ENCODE data around the gene ETS2.
"Not testable (repeated sequence)": the region's sequence is repeated elsewhere in the genome, so short reads cannot be mapped to it uniquely, and the experiment has no call there.

Gene ETS2

GRCh38 chr21:38833117-38833516 is 27.4 kb downstream of the ETS2 start:
- in situ Hi-C loops (cut with MboI; ENCODE audit: low sequenced_read_pairs) = no loop called here

DNA sequence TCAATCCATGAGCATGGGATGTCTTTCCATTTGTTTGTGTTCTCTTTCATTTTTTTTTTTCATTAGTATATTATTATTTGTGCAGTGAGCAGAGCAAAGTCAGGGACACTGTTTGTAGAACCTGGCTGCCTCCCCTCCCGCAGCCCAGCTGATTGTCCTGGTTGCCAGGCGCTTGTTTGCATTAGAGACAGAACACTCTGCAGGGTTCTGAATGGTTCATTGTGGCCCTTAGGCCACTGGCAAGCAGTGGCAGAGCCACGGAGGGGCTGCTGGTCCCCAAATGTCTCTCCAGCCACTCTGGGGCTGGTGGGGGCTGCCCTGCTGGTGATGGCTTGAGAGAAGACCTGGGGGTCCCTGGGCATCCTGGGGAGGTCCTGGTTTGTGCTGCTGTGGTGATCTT is 29.0 kb downstream of the ETS2 start:
- in situ Hi-C loops (cut with MboI; ENCODE audit: low sequenced_read_pairs) = no loop called here

DNA sequence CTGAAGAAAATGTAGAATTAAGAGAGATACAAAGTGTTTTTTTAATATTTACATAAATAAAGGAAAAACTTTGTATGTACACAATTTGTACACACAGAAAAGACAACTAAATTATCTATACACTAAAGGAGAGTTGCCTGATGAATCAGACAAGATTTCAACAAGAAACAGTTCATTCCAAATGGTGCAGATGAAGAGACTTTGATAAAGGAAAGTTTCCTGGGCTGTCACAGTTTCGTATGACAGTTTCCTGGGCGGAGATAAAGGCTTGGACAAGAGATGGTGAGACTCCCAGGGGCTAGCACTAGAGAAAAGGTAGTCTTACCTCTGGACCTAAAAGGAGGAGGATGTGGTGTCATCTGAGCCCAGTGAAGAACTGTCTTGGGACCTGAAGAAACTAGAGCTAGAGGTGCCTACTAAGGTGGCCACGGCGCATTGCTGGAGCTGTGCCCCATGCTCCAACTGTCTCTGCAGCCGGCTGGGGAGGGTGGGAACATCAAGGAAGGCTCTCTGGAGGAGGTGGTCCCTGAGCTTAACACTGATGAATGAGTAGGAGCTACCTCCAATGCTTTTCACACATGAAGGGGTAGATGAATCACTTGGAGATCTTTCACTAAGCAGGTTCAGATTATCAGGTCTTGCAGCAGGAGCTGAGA is 32.2 kb downstream of the ETS2 start:
- in situ Hi-C loops (cut with MboI; ENCODE audit: low sequenced_read_pairs) = no loop called here

DNA sequence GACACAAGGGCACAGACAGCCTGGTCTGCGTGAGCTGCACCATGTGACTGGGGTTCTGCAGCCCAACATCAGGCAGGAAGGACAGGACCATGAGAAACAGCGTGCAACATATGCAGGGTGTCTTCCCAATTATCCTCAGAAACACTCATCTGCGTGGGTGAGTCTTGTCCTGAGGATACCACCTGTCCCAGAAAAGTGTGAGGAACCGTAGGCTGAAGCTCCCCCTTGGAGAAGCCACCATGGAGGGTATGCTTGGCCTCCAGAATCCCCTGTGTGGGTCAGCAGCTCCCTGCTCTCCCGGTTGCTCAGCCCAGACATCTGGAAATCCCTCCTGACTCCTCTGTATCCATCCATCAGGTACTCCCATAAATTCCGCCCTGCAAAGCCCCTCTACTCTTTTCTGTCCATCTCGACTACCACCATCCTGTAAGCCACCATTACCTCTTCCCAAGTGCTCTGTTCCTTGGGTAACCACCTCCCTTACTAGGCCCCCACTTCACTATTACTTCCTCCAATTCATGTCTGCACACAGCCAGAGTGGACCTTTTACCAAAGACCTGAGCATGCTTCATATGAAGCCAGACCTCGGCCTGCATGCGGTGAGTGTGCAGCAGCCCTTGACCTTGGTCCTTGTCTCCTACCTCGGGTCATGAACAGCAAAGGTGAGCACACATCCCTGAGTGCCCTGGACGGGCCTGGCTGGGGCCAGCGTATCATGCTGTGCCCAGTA is 33.0 kb downstream of the ETS2 start:
- in situ Hi-C loops (cut with MboI; ENCODE audit: low sequenced_read_pairs) = no loop called here

DNA sequence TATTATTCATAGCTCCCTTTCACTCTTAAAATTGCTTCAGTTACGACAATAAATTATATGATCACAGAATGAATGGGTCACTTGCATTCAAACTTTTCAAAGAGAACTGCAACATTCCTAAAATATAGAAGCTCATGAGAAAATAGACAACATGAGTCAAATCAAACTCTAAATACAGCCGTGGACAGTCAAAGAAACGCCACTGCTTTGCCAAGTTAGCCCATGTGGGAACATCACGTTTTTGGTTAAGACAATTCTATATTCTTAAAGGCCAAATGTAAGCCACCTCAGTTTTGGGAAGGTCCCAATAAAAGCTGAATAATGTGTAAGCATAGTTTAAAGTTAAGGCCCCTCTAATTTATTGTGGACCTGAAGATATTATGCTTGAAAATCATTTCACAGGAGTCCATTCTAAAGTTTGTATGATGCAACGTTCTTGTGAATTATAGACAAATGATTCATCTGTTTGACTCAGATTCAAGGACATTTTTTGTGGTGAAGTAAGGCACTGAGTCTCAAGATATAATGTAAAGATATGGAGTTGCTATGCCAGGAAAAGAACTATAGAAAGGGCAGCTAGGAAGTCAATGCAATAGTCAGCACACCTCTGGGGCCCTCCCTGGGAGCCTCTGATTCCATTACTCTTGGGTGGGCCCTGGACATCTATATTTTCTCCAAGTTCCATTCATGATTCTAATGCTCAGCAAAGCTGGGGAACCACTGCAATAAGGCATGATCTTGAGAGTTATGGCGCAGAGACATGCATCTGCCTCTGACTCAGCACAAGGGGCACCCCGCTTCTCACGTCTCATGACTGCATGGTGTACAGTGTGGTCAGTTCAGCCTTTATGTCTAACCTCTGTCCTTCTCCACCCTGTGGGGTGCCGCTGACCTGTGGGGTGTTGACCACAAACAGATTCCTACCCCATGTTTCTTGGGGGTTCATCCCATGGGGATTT is 33.9 kb downstream of the ETS2 start:
- in situ Hi-C loops (cut with MboI; ENCODE audit: low sequenced_read_pairs) = no loop called here

- in situ Hi-C loops (cut with MboI; ENCODE audit: low sequenced_read_pairs) = no loop called here
Observed at GRCh38 chr21:38840456-38841300, 34.9 kb downstream of the ETS2 start.

DNA sequence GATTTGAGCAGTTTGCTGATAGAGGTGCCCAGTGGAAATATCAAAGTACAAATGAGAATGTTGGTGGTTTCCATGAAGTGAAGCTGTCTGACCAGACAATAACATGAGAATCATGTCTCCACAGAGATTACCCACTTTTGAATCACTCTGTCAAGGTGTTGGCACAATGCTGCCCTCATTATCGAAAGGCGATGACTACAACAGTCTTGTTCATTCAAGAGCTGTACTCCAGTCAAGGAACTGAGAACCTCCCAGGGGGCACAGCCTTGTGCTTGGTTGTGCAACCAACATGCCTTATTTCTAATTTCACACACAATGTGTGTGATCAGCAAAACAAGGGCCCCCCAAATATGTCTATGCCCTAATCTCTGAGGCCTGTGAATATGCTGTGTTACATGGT is 35.7 kb downstream of the ETS2 start:
- in situ Hi-C loops (cut with MboI; ENCODE audit: low sequenced_read_pairs) = no loop called here

GRCh38 chr21:38842079-38842478 is 36.4 kb downstream of the ETS2 start:
- in situ Hi-C loops (cut with MboI; ENCODE audit: low sequenced_read_pairs) = no loop called here

DNA sequence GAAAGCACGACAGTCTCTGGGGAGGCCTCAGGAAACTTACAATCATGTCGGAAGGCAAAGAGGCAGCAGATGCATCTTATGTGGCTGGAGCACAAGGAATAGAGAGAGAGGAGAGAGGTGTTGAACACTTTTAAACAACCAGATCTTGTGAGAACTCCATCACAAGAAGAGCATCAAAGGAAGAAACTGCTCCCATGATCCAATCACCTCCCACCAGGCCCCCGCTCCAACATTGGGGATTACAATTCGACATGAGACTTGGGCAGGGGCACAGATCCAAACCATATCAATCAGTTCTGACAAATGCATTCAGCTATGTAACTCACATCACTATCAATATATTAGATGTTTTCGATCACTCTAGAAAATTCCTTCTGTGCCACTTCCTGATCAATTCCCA is 37.6 kb downstream of the ETS2 start:
- in situ Hi-C loops (cut with MboI; ENCODE audit: low sequenced_read_pairs) = no loop called here

DNA sequence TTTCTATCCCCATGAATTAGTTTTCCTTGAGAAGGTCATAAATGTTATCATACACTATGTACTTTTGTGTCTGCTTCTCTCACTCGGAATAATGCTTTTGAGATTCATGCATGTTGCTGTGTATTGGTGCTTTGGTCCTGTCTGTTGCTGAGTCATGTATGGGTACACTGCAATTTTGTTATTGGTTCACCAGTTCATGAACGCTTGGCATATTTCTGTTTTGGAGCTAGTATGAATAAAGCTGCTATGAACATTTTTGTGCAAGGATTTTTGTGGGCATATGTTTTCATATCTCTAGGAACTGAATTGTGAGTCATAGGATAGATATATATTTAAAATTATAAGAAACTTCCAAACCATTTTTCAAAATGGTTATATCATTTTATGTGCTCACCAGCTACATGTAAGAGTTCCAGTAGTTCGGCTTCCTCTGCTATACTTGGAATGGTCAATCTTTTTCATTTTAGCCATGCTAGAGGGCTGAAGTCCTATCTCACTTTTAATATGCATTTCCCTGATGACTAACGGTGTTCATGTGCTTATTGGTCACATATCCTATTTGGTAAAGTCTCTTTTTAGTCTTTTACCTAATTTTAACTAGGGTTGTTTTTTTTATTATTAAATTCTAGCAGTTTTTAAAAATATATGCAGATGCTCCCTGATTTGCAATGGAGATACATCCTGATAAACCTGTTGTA is 38.2 kb downstream of the ETS2 start:
- in situ Hi-C loops (cut with MboI; ENCODE audit: low sequenced_read_pairs) = no loop called here

- in situ Hi-C loops (cut with MboI; ENCODE audit: low sequenced_read_pairs) = not testable (repeated sequence)
Observed at GRCh38 chr21:38845374-38845773, 39.6 kb downstream of the ETS2 start.

DNA sequence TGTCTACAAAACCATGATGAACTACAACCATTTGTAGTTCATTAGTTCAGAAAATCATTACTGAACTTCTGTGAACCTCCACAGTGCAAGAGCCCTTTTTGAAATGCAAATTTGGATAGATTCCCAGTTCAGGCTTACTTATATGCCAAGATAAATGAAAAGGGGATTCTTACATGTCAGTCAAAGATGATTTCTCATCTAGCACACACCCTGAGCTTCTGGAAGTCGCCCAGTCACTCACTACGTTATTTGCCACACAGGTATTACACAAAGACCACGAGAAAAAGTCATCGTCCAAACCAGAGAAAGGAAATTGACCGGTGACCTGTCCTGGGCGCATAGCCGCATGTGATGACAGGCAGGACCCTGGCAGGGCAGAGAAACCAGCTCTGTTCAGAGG is 41.8 kb downstream of the ETS2 start:
- in situ Hi-C loops (cut with MboI; ENCODE audit: low sequenced_read_pairs) = no loop called here

GRCh38 chr21:38848187-38848609 is 42.5 kb downstream of the ETS2 start:
- in situ Hi-C loops (cut with MboI; ENCODE audit: low sequenced_read_pairs) = no loop called here

- in situ Hi-C loops (cut with MboI; ENCODE audit: low sequenced_read_pairs) = no loop called here
Observed at GRCh38 chr21:38849776-38850175, 44.0 kb downstream of the ETS2 start.

DNA sequence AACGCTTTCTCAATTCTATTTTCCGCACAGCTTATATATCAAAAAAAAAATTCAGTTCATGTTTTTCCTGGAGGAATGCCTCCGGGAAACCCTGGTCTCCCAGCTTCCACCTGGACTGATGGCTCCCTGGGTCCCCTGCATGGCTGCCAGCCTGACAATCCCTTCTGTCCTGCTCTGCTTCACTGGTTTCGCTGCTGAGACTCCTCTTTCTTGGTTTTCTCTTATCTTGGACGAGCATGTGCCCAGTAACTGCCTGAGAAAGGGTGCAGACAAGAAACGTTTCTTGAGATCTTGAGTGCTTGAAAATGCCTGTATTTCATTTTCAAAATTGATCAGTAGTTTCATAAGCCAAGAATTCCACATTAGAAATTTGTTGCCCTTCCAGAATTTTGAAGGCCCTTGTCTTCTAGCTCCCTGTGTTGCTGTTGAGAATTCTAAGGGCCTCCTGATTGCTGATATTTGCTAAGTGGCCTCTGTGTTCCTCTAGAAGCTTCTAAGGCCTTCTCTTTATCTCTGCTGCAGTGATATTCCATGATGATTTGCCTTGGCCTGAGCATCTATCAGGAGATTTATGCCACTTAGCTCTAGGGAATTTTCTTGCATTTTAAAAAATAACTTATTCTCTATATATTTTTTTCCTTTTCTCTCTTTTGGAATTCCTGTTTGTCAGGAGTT is 44.7 kb downstream of the ETS2 start:
- in situ Hi-C loops (cut with MboI; ENCODE audit: low sequenced_read_pairs) = no loop called here

GRCh38 chr21:38851101-38851500 is 45.4 kb downstream of the ETS2 start:
- in situ Hi-C loops (cut with MboI; ENCODE audit: low sequenced_read_pairs) = no loop called here

DNA sequence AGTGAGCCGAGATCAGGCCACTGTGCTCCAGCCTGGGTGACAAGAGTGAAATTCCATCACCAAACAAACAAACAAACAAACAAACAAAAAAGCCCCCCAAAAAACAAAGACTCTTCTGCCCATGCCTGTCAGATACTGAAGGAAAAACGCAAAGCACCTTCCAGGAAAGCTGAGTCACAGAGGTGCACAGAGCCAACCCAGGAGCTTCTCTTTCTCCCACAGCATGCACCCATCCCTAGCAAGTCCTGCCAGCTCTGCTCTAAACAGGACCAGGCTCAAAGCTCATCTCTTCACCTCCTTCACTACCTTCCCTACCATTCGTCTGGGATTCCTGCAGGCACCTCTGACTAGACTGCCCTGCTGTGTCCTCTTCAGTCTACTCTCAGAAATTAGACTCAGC is 46.5 kb downstream of the ETS2 start:
- in situ Hi-C loops (cut with MboI; ENCODE audit: low sequenced_read_pairs) = no loop called here

- in situ Hi-C loops (cut with MboI; ENCODE audit: low sequenced_read_pairs) = no loop called here
Observed at GRCh38 chr21:38852708-38853107, 47.0 kb downstream of the ETS2 start.

GRCh38 chr21:38853421-38853919 is 47.7 kb downstream of the ETS2 start:
- in situ Hi-C loops (cut with MboI; ENCODE audit: low sequenced_read_pairs) = no loop called here

All from HL-60/S4 treated with phorbol 12-myristate 13-acetate at 8.2 ng/mL for 4 days and 3 days (cell line).